H1 (cell line): Measurements from ENCODE around the gene SLC35B4.

Source experiments
- CEBPB ChIP-seq: IDR thresholded peaks from 2 replicates; pipeline ENCODE4 v1.6.1; 2012; ENCODE audit warnings: low read depth, low read length
- CHD1 ChIP-seq: IDR thresholded peaks from 2 replicates; pipeline ENCODE4 v1.6.1; 2012; ENCODE audit warnings: low read depth, low read length, improper control_type of control experiment
- CREB1 ChIP-seq: IDR thresholded peaks from 2 replicates; pipeline ENCODE4 v1.6.1; 2012; ENCODE audit warnings: inconsistent platforms
- EP300 ChIP-seq, 2 experiments: IDR thresholded peaks; 1 replicate in 1 of 2; 2 replicates in 1 of 2; pipeline ENCODE4 v1.6.1; 2011 to 2012; ENCODE audit warnings: low read depth in 2 of 2, low read length in 2 of 2, mild to moderate bottlenecking in 2 of 2, borderline replicate concordance in 1 of 2, inconsistent platforms in 1 of 2, moderate library complexity in 1 of 2
- EZH2 ChIP-seq: fragments of 200-600 bp; sonication (generic); IDR thresholded peaks from 2 replicates; pipeline ENCODE4 v1.7.1; 2012; ENCODE audit warnings: low read depth, mild to moderate bottlenecking, moderate library complexity, low read length, inconsistent platforms; ENCODE audit not compliant: severe bottlenecking
- POLR2A ChIP-seq, 2 experiments: IDR thresholded peaks; 1 replicate in 1 of 2; 2 replicates in 1 of 2; pipeline ENCODE4 v1.6.1; 2011; ENCODE audit warnings: low read depth in 2 of 2, low read length in 2 of 2, mild to moderate bottlenecking in 2 of 2; ENCODE audit errors: control extremely low read depth in 1 of 2
- SAP30 ChIP-seq: fragments of 300-600 bp; sonication (generic); IDR thresholded peaks from 2 replicates; pipeline ENCODE4 v1.7.1; 2012; ENCODE audit warnings: low read length, moderate library complexity, mild to moderate bottlenecking, inconsistent platforms; ENCODE audit not compliant: insufficient read depth, insufficient replicate concordance
- SP1 ChIP-seq: IDR thresholded peaks from 2 replicates; pipeline ENCODE4 v1.6.1; 2011; ENCODE audit warnings: low read depth, low read length
- TF ChIP-seq, protein P1 (sequence below), 3 experiments: IDR thresholded peaks; 1 replicate in 2 of 3; 2 replicates in 1 of 3; pipeline versions ENCODE4 v1.5.1 to v1.6.1; 2011; ENCODE audit warnings: low read length in 3 of 3, mild to moderate bottlenecking in 3 of 3, inconsistent platforms in 2 of 3, low read depth in 1 of 3, moderate library complexity in 1 of 3; ENCODE audit not compliant: insufficient read depth in 1 of 3; ENCODE audit errors: control extremely low read depth in 1 of 3

DNA sequence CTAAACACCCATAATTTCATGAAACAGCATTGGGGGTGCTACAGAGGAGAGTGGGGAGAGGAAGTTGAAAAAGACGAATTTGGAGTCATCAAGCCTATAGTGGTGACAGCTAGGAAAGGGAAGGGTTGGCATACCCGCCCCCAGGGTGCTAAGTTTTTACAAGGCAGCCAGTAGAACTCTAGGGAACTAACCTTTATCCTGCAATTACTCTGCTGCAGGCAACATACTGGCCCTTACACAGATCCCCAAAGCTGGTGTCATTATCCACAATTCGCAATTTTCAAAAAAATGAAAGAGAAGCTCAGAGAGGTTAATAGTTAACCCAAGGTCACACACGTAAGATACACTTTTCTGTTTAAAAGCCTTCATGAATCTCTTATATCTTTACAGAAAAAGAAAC is 14.2 kb upstream of the SLC35B4 start:
- TF ChIP-seq, protein P1, sequence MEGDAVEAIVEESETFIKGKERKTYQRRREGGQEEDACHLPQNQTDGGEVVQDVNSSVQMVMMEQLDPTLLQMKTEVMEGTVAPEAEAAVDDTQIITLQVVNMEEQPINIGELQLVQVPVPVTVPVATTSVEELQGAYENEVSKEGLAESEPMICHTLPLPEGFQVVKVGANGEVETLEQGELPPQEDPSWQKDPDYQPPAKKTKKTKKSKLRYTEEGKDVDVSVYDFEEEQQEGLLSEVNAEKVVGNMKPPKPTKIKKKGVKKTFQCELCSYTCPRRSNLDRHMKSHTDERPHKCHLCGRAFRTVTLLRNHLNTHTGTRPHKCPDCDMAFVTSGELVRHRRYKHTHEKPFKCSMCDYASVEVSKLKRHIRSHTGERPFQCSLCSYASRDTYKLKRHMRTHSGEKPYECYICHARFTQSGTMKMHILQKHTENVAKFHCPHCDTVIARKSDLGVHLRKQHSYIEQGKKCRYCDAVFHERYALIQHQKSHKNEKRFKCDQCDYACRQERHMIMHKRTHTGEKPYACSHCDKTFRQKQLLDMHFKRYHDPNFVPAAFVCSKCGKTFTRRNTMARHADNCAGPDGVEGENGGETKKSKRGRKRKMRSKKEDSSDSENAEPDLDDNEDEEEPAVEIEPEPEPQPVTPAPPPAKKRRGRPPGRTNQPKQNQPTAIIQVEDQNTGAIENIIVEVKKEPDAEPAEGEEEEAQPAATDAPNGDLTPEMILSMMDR (IDR thresholded peaks at IDR 0.05; ENCODE audit: control extremely low read depth in 1 of 3, insufficient read depth in 1 of 3, low read depth in 1 of 3, low read length in 3 of 3) = no peak
- TF ChIP-seq CEBPB (no peak), POLR2A (IDR thresholded peaks at IDR 0.05; ENCODE audit: control extremely low read depth in 1 of 2, low read depth in 2 of 2, low read length in 2 of 2) (no peak), EZH2 (no peak), CREB1 (no peak), SAP30 (no peak), EP300 (IDR thresholded peaks at IDR 0.05; ENCODE audit: borderline replicate concordance in 1 of 2, low read depth in 2 of 2, low read length in 2 of 2) (no peak), CHD1 (no peak), SP1 (no peak)
